Fibroblast of skin of abdomen (primary cell): ENCODE results near the gene PBRM1.

Experiments
- DNase-seq: peaks from one replicate; pipeline ENCODE4 v3.0.0-alpha.2; 2013

PBRM1 gene

GRCh38 chr3:52524752-52525679, 160.7 kb downstream of the PBRM1 start:
- no peak for DNase-seq

- no peak for DNase-seq
These were observed 161.4 kb downstream of the PBRM1 start for GRCh38 chr3:52524258-52524751.

- DNase-seq = no peak
These were observed 162.1 kb downstream of the PBRM1 start for GRCh38 chr3:52523386-52524257.

GRCh38 chr3:52522651-52523251, 163.0 kb downstream of the PBRM1 start:
- DNase-seq = no peak

GRCh38 chr3:52521881-52522650, 163.6 kb downstream of the PBRM1 start:
- no peak for DNase-seq

GRCh38 chr3:52521488-52521824, 164.3 kb downstream of the PBRM1 start:
- DNase-seq = no peak

GRCh38 chr3:52520716-52521487, 164.8 kb downstream of the PBRM1 start:
- DNase-seq = no peak

- DNase-seq = no peak
These were observed 165.5 kb downstream of the PBRM1 start for GRCh38 chr3:52520141-52520667.

GRCh38 chr3:52519445-52520140, 166.1 kb downstream of the PBRM1 start:
- no peak for DNase-seq

- DNase-seq = no peak
These were observed 166.8 kb downstream of the PBRM1 start for GRCh38 chr3:52518723-52519444.

- DNase-seq = no peak
These were observed 167.7 kb downstream of the PBRM1 start for GRCh38 chr3:52517796-52518722.

- DNase-seq = no peak
These were observed 169.1 kb downstream of the PBRM1 start for GRCh38 chr3:52516509-52517195.

- no peak for DNase-seq
These were observed 170.5 kb downstream of the PBRM1 start for GRCh38 chr3:52515192-52515591.

GRCh38 chr3:52514576-52514975, 171.1 kb downstream of the PBRM1 start:
- no peak for DNase-seq

- no peak for DNase-seq
These were observed 172.4 kb downstream of the PBRM1 start for GRCh38 chr3:52513281-52513680.

- no peak for DNase-seq
These were observed 173.0 kb downstream of the PBRM1 start for GRCh38 chr3:52512727-52513126.

GRCh38 chr3:52512105-52512504, 173.6 kb downstream of the PBRM1 start:
- DNase-seq = no peak

GRCh38 chr3:52511509-52511908, 174.2 kb downstream of the PBRM1 start:
- DNase-seq = no peak
